OCI-LY1 (cell line): ENCODE data around the gene ZNF579.

Experiments used
- H2AFZ ChIP-seq: fragments of 200-600 bp; sonication (generic), shearing (Covaris generic); 2 replicates; pipeline ENCODE4 v1.6.0; 2014; ENCODE audit warnings: antibody characterized with exemption, mild to moderate bottlenecking, low read length
- H3F3A ChIP-seq: fragments of 200-600 bp; sonication (generic), shearing (Covaris generic); 2 replicates; pipeline ENCODE4 v1.6.0; 2014; ENCODE audit warnings: mild to moderate bottlenecking, antibody characterized with exemption, low read length, moderate library complexity; ENCODE audit not compliant: insufficient read depth
- H3K27ac ChIP-seq: fragments of 200-600 bp; sonication (generic); 2 replicates; pipeline ENCODE4 v1.5.1; 2014; ENCODE audit warnings: low read length, mixed run types, mild to moderate bottlenecking, low read depth; ENCODE audit not compliant: poor library complexity, severe bottlenecking
- H3K27me3 ChIP-seq: fragments of 200-600 bp; sonication (generic); 2 replicates; pipeline ENCODE4 v1.6.0; 2014; ENCODE audit warnings: antibody characterized with exemption, mild to moderate bottlenecking, low read length, moderate library complexity; ENCODE audit not compliant: insufficient read depth
- H3K36me3 ChIP-seq: fragments of 200-600 bp; sonication (generic); 2 replicates; pipeline ENCODE4 v1.6.1; 2014; ENCODE audit warnings: mild to moderate bottlenecking, antibody characterized with exemption, low read length, moderate library complexity, mixed read lengths; ENCODE audit not compliant: insufficient read depth
- H3K4me1 ChIP-seq: fragments of 200-600 bp; sonication (generic); 2 replicates; pipeline ENCODE4 v1.5.1; 2014; ENCODE audit warnings: mild to moderate bottlenecking, low read length, moderate library complexity; ENCODE audit not compliant: insufficient read depth, severe bottlenecking
- H3K4me2 ChIP-seq: fragments of 200-600 bp; sonication (generic), shearing (Covaris generic); 2 replicates; pipeline ENCODE4 v1.6.1; 2014; ENCODE audit warnings: low read length
- H3K4me3 ChIP-seq: fragments of 200-600 bp; sonication (generic); 2 replicates; pipeline ENCODE4 v1.5.1; 2014; ENCODE audit warnings: low read length, low read depth, mild to moderate bottlenecking, mixed read lengths; ENCODE audit not compliant: poor library complexity, severe bottlenecking
- H3K79me2 ChIP-seq: fragments of 200-600 bp; shearing (Covaris generic); 2 replicates; pipeline ENCODE4 v1.6.1; 2016; ENCODE audit warnings: mixed run types, low read length, mixed read lengths; ENCODE audit not compliant: insufficient read depth
- H3K9ac ChIP-seq: fragments of 200-600 bp; sonication (generic), shearing (Covaris generic); 2 replicates; pipeline ENCODE4 v1.6.1; 2014; ENCODE audit warnings: mild to moderate bottlenecking, low read length, mixed read lengths
- H3K9me2 ChIP-seq: fragments of 200-600 bp; sonication (generic), shearing (Covaris generic); 2 replicates; pipeline ENCODE4 v1.6.1; 2014; ENCODE audit warnings: low read depth, mild to moderate bottlenecking, low read length, mixed read lengths
- H3K9me3 ChIP-seq: fragments of 200-600 bp; shearing (Covaris generic); 2 replicates; pipeline ENCODE4 v1.6.1; 2014; ENCODE audit warnings: low read length, mixed read lengths
- H4K20me1 ChIP-seq: fragments of 200-600 bp; sonication (generic), shearing (Covaris generic); 2 replicates; pipeline ENCODE4 v1.6.0; 2016; ENCODE audit warnings: mild to moderate bottlenecking, low read length; ENCODE audit not compliant: insufficient read depth
- EZH2 ChIP-seq: fragments of 200-600 bp; sonication (generic), shearing (Covaris generic); IDR thresholded peaks from 2 replicates; pipeline ENCODE4 v1.8.0; 2017; ENCODE audit warnings: borderline replicate concordance, mixed run types, mild to moderate bottlenecking, antibody characterized with exemption, low read length, moderate library complexity, mixed read lengths
- TF ChIP-seq, protein P1 (sequence below): fragments of 200-600 bp; sonication (generic), shearing (Covaris generic); IDR thresholded peaks from 2 replicates; pipeline ENCODE4 v1.5.1; 2017; ENCODE audit warnings: mild to moderate bottlenecking, antibody characterized with exemption, low read length, moderate library complexity, mixed read lengths

The ZNF579 gene

DNA sequence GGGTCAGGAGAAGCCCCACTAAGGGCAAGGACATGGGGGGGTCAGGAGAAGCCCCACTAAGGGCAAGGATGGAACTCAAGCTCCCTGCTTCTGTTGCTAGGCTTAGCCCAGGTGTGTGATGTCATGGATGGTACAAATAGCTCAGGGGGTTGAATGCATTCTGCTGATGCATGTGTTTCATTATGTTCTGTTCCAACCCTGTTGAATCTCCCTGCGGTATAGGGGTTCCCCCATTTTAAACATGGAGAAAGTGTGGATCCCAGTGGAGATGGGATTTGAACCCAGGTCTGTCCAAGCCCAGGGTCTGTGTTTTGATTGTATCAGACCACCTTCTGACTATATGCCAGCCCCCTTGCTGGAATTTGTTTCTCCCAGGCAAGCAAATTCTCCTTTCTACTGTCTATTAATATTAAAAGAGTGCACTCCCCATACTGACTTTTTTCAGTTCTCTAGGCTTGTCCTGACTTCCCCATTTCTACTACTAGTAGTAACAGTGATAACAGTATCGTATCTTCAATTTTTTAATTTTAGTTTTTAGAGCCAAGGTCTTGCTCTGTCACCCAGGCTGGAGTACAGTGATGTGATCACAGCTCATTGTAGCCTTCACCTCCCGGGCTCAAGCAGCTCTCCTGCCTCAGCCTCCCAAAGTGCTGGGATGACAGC is 31.5 kb upstream of the ZNF579 start:
- Histone ChIP-seq H3K4me2 (no peak overlapping the region), H3K9ac (no peak overlapping the region), H4K20me1 (no peaks in the 10 kb centered on the region), H3K4me3 (no peak overlapping the region), H3K36me3 (peaks cover 34% of the 10 kb centered on the region), H3K79me2 (no peaks in the 10 kb centered on the region), H3K27ac (peak overlapping the region; percentile 14), H3K4me1 (no peaks in the 10 kb centered on the region), H2AFZ (no peak overlapping the region), H3K27me3 (no peaks in the 10 kb centered on the region), H3K9me3 (no peaks in the 10 kb centered on the region), H3F3A (no peaks in the 10 kb centered on the region), H3K9me2 (no peaks in the 10 kb centered on the region)
- TF ChIP-seq EZH2: no peak
- TF ChIP-seq, protein P1, sequence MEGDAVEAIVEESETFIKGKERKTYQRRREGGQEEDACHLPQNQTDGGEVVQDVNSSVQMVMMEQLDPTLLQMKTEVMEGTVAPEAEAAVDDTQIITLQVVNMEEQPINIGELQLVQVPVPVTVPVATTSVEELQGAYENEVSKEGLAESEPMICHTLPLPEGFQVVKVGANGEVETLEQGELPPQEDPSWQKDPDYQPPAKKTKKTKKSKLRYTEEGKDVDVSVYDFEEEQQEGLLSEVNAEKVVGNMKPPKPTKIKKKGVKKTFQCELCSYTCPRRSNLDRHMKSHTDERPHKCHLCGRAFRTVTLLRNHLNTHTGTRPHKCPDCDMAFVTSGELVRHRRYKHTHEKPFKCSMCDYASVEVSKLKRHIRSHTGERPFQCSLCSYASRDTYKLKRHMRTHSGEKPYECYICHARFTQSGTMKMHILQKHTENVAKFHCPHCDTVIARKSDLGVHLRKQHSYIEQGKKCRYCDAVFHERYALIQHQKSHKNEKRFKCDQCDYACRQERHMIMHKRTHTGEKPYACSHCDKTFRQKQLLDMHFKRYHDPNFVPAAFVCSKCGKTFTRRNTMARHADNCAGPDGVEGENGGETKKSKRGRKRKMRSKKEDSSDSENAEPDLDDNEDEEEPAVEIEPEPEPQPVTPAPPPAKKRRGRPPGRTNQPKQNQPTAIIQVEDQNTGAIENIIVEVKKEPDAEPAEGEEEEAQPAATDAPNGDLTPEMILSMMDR: no peak

DNA sequence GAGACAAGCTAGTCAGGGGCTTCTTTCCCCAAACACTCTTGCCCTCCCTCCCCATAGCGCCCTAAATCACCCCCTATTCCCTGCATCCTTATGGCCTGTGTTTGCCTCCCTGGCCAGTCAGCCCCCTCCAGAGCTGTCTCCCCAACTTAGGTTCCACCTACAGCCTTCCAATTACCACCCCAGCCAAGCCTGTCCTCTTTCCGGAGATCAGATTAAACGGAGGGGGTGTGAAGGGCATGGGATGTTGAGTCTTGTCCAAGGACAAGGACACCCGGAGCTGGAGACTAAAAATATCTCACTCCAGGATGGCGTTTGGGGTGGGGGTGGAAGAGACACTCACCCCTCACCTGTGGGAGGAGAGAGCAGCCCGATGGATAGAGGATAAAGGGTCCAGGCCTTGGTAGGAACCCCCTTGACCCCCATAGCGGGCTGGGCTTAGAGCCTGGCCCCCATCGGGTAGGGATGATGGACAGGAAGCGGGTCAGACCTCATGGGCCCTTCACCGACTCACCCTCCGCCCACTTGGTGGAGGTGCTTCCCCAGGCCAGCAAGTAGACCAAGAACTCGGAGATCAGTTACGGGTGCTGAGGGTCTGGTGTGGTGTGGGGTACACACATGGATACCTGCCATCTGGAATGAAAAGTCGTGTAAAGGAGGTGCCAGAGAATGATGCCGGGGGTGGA is 30.8 kb upstream of the ZNF579 start:
- no peak overlapping the region for H3K4me3 ChIP-seq
- H3F3A ChIP-seq: no peaks in the 10 kb centered on the region
- no peaks in the 10 kb centered on the region for H3K9me2 ChIP-seq
- peaks cover 5% of the 10 kb centered on the region for H3K4me1 ChIP-seq
- peaks cover 35% of the 10 kb centered on the region for H3K36me3 ChIP-seq
- no peak overlapping the region for H3K27ac ChIP-seq
- no peaks in the 10 kb centered on the region for H3K27me3 ChIP-seq
- H3K79me2 ChIP-seq: no peaks in the 10 kb centered on the region
- H3K9ac ChIP-seq: no peak overlapping the region
- no peaks in the 10 kb centered on the region for H4K20me1 ChIP-seq
- H2AFZ ChIP-seq: no peak overlapping the region
- H3K9me3 ChIP-seq: no peaks in the 10 kb centered on the region
- TF ChIP-seq, protein P1: no peak
- no peak for TF ChIP-seq EZH2
- no peak overlapping the region for H3K4me2 ChIP-seq

GRCh38 chr19:55609326-55609725 is 28.7 kb upstream of the ZNF579 start:
- no peak overlapping the region for H3K4me3 ChIP-seq
- TF ChIP-seq, protein P1: no peak
- no peaks in the 10 kb centered on the region for H4K20me1 ChIP-seq
- H3F3A ChIP-seq: no peaks in the 10 kb centered on the region; the same call in 1 of the 2 replicates
- no peaks in the 10 kb centered on the region for H3K9me2 ChIP-seq
- H2AFZ ChIP-seq: no peak overlapping the region
- H3K9me3 ChIP-seq: no peaks in the 10 kb centered on the region
- H3K27ac ChIP-seq: no peak overlapping the region
- H3K36me3 ChIP-seq: peaks cover 19% of the 10 kb centered on the region
- no peak overlapping the region for H3K4me2 ChIP-seq
- H3K9ac ChIP-seq: no peak overlapping the region
- no peaks in the 10 kb centered on the region for H3K79me2 ChIP-seq
- peaks cover 12% of the 10 kb centered on the region for H3K4me1 ChIP-seq
- no peaks in the 10 kb centered on the region for H3K27me3 ChIP-seq
